Activated CD4-positive, alpha-beta T cell treated with anti-CD3 and anti-CD28 coated beads, Interleukin-2, amount 50 U/mL, for 24 hours (primary cell): Measurements from ENCODE around the gene TDRD1.

Experiments
- DNase-seq, 2 donors: peaks; one replicate each; pipeline ENCODE4 v3.0.0-alpha.2; 2020; ENCODE audit warnings: low read depth in 1 of 2, low spot score in 1 of 2

TDRD1 gene

DNA sequence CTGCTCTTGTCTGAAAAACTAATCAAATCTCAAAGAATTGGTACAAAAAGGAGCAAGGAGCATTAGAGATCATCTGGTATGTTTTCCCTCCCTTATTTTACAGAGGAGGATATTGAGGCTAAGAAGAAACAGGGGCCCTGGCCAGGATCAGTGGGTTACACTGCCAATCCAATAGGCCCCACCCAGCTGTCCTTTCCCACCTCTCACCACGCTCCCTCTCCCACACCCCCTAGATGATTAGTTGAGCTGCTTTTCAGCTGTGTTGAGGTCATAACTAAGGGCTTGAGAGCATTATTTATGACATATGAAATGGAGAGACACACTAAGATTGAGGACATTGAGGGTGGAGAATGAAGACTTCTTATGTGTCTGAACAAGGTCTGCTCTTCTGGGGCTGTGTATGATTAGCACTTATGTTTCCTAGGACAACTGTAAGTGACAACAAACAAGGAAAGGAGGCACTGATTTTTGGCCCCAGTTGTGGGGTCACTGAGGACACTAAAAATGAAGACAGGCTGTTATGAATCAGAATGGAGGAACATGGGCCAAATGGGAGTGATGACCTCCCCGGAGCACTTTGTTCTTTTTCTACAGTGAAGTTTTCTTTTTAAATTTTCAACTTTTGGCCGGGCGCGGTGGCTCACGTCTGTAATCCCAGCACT lies 86.4 kb downstream of the TDRD1 start:
- DNase-seq, result no peak

DNA sequence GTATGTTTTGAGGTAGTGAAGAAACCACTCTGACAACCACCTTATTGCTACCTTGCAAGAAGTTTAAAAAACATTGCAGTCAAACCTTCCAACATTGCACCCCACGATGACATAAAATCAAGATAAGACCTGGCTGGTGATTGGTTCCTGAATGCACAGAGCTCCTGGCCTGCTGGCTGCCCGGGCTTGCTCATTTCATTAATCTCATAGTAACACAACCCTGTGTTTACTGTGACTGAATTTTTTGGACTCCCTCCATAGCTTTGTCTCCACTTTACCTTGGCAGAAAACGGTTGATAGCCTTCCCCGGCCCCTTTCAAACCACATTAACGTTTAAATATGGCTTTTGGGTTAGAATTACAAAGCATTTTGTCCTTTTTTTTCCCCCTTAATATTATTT lies 87.4 kb downstream of the TDRD1 start:
- DNase-seq, result no peak

DNA sequence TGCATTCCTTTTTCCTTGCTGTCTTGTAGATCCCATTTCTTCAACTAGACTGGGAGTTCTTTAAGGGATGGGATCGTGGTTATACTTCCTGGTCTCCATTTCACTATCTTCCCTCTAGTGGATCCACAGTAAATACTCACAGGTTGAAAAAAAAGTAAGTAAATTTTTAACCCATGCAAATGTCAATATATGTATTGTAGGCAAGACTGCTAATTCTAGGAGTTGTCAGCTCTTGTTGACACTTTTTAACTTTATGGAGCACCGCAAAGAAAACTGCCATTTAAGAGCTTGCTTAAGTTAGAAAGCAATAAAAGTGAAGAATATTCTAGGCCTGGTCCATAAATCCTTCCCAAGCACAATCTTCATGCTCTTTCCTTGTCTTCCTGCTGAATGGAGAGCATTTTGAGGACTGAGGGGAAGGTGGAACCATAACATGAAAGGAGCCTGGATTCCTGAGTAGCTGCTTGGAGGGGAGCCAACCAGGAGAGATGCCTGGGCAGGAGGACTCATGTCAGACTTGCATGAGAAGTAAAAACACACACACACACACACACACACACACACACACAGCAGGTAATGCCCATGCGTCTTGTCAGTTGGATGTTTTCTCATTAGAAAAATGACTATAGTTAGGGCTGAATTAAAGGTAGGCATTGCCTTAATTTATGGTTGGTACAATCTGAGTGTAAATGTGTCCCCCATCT lies 92.1 kb downstream of the TDRD1 start:
- DNase-seq, result no peak

DNA sequence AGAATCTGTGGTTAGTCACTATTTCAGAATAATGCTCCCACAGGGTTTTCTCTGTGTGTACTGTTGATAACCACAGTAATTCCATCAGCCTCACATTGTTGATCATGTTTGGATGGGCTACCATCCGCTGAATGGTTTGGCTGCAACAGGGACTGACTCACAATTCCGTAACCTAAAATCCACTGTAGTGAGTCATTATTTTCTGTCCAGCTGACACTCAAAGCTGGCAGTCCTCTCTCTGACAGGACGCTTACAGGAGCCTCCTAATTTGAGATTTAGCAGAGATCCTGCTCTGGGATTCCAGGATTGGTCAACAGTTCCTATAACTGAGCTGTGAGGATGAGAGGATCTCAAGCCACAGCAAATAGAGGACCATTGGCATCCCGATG lies 92.6 kb downstream of the TDRD1 start:
- no peak for DNase-seq

DNA sequence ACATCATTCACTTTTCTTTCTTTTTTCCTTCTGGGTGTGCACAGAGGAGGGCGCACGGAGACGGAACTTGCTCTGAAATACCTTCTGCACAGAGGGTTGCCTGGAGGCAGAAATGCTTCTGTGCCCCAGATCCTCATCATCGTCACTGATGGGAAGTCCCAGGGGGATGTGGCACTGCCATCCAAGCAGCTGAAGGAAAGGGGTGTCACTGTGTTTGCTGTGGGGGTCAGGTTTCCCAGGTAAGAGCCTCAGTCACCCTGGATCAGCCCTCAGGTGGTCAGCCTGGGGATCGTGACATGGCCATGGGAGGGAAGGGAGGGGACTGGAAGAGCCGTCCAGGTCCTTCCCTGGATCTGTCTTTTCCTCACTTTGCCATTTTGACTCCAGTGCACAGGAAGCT lies 93.5 kb downstream of the TDRD1 start:
- no peak for DNase-seq

DNA sequence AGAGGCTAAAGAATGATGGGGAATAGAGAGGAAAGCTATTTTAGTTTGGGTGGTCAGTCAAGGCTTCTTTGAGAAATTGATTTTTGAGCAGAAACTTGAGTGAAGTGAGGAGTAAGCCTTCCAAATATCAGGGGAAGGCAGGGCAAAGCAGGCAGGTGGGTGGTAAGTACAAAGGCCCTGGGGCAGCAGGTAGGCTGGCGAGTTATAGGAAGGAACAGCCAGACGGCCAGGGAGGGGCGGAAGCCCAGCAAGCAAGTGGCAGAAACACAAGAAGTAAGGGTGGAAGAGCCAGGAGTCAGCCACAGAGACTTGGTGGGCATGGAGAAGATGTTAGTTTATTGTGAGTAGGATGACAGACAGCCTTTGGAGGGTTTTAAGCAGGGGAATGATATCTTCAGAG lies 94.8 kb downstream of the TDRD1 start:
- no peak for DNase-seq

DNA sequence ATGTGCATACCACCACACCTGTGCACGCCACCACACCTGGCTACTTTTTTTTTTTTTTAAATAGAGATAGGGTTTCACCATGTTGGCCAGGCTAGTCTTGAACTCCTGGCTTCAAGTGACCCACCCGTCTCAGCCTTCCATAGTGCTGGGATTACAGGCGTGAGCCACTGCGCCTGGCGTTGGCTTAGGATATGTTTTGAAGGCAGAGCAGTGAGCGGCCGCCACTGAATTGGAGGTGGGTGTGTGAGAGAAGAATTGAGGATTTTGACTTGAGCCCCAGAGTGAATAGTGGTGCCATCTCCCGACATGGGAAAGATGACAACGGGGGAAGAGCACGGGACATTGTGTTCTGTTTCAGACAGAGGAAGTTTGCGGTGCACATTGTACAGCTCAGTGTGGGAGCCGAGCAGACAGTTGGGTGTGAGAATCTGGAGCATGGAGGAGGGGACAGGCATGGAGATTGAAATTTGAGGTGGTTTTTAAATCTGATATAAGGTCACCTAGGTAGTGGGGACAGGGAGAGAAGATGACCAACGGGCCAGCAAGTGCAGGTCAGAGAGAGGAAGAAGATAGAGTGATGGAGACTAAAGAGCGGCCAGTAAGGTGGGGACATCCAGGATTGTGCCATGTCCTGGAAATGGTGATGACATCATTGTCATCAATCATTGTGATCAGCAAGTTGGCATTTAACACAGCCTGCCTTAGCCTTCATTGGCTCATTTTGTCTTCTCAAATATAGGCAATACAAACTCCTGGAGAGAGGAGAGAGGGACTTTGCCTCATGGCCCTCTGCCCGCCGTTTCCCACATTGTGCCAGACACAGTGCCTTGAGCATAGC lies 95.7 kb downstream of the TDRD1 start:
- no peak for DNase-seq

DNA sequence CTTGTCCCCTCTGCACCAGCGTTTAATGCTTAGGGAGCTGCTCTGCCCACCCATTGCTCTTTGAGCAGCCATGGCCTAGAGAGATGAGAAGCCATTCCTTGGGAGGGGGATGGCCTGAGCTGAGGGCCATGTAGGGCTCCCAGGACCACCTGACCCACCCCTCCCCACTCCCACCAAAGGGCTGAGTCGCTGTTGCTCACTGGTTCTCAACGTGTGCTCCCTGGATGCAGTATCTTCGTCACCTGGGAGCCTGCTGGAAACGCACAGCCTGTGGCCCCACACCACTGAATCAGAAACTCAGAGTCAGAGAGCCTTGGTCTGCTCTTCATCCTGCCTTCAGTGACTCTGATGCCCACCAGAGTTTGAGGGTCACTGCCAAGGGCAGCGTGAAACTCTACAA lies 96.9 kb downstream of the TDRD1 start:
- no peak for DNase-seq

DNA sequence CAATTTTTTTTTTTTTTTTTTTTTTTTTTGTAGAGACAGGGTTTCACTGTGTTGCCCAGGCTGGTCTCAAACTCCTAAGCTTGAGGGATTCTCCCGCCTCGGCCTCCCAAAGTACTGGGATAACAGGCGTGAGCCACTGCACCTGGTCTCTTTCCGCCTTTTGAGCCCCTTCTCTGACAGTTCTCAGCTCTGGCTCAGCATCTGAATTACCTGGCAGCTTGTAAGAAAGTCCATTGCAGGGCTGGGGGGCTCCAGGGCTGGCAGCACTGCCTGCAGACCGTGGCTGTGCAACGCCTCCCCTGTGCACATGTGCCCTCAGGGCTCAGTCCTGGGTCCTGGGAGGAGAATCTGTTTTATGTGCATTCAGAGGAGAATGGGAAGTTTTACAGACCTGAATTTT lies 97.5 kb downstream of the TDRD1 start:
- no peak for DNase-seq

DNA sequence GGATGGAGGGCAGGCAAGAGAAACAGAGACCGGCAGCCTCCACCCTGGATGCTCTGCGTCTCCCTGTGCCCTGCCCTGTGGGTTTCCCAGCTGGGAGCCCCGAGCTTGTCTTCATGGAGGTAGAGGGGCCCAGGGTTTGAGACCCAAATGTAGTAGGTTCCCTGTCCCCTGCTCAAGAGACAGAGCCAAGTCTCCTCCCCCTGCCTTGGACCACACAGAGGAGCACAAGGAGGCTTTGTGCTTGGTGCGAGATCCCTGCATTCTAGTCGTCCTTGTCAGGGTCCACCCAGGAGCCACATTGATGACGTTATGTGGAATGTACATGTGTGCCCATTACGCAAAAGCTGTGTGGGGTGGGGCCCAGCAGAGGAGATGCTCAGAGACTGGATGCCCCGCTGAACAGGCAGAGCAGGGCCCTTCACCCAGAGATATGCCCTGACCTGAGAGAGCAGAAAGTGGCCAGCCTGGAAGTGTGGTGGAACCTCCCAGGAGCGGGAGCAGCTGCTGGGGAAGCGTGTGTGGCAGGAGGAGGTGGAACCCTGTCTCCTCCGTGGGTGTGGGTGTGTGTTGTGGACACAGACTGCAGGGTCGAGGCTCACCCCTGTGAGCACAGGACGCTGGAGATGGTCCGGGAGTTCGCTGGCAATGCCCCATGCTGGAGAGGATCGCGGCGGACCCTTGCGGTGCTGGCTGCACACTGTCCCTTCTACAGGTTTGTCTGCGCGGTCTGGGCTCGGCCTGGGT lies 99.2 kb downstream of the TDRD1 start:
- no peak for DNase-seq

DNA sequence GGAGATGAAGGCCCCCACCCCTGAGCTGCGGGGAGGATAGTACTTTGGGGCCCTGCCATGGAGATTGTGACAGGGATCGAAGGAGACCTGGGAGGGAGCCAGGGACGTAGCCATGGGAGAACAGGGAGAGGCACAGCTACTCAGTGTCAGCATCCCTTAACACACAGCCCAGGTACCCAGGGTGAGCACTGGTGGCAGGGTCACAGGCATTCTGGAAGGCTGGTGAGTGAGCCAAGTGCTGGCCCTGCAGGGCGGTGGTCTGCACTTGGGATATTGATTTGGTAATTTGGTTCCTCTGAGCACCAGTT lies 99.7 kb downstream of the TDRD1 start:
- no peak for DNase-seq

DNA sequence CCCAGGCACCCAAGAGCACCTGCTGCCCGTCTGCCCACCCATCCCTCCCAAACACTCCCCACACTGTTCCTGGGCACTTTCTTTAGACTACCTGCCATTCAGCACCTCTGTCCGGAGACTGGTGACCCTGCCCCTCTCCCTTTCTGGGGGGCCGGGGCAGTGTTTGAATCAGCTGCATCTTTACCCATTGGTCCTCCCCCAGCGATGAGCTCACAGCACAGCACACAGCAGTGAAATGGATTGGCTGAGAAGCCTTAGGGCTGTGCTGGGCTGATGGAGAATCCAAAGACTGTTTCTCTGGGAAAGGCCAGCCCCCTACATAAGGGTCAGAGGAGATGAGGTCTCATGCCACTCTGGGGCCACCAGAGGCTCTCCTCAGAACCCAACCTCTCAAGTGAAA lies 100.1 kb downstream of the TDRD1 start:
- DNase-seq, result no peak

DNA sequence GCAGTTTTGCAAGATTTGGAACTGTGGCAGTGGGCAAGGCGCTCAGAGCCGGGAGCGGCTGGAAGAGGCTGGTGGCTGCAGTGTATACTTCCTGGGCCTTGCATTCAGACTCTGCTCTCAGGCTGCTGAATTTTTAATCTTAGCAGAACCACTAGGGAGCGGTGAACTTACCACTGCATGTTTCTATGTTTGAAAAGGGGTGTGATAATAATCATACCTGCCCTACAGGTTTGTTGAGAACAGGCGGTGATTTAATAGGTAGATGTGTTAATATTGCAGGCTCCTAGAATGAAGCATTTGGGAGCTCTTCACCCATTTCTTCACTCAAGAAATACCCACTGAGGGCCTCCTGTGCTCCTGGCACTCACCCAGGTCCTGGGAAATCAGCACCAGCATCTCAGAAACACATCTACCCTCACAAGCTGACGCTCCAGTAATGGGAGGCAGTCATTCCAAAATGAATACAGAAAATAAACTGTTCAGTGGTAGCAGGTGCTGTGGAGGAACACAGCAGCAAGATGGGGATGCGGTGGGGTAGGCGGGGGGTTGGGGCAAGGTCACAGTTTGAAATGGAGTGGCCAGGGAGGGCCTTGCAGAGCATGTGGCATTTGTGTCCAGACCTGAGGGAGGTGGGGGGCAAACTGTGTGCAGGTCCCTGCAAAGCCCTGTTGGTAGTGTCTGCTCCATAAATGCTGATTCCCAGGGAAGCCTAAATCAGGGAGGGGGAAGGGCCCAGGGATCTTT lies 100.9 kb downstream of the TDRD1 start:
- no peak for DNase-seq

DNA sequence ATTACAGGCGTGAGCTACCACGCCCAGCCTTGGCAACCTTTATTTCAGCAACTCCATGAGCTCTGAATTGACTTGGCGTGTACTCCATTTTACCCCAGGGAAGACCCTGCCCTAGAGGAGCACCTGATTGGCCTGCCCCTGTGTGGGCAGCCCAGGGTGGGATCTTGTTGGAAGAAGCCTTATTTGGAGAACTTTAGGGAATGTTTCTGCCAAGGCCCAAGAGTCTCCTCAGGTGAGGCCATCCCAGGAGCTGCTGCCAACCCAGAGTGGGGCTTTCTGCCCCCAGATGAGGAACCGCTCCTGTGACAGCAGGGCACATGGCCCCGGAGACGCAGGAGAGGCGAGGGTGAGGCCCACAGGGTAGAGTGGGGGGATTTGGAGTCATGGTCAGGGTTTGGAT lies 101.9 kb downstream of the TDRD1 start:
- no peak for DNase-seq

DNA sequence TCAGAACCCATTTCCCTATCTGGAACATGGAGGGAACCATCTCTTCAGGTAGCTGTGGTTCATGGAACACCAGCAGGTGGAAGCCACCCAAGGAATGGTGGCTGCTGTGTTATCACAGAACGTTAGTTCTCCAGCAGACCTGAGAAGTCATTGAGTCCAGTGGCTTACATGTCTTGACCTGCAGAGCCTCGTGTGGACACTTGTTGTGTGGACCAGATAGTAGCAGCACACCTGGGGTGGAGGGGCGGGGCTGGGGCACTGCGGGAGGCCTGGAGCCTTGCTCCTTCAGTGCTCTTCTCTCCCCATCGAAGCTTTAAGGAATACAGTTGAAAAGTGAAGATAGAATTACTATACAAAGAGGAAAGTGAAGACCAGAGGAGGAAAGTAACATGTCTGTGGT lies 102.3 kb downstream of the TDRD1 start:
- DNase-seq, result no peak
